RWPE1 (cell line): ENCODE measurements around the gene SMAD5.
A peak's percentile ranks its signal among the peaks of the same experiment; 100 is the strongest.

Experiments
- CTCF ChIA-PET: fragments of 350-600 bp; sonication (Branson Sonifier 250); formaldehyde crosslinking; extraction: SDS; loops from one replicate; lab custom pipeline; 2021; lab: Yijun Ruan, JAX
- POLR2A ChIA-PET: fragments of 400-600 bp; formaldehyde crosslinking; extraction: SDS; loops from one replicate; lab custom pipeline; 2020; ENCODE audit warnings: antibody characterized with exemption; ENCODE audit not compliant: low non-redundant PET; lab: Yijun Ruan, JAX
- DNase-seq: peaks from one replicate; pipeline ENCODE4 v3.0.0; 2012; ENCODE audit warnings: low spot score
- H3K27ac ChIP-seq: fragments of 450-650 bp; 2 replicates; pipeline ENCODE4 v1.5.1; 2017
- TF ChIP-seq, protein P1 (sequence below): fragments of 450-650 bp; conservative IDR thresholded peaks from 2 replicates; pipeline ENCODE4 v1.5.1; 2017; ENCODE audit warnings: low read depth, mild to moderate bottlenecking

Gene SMAD5

DNA sequence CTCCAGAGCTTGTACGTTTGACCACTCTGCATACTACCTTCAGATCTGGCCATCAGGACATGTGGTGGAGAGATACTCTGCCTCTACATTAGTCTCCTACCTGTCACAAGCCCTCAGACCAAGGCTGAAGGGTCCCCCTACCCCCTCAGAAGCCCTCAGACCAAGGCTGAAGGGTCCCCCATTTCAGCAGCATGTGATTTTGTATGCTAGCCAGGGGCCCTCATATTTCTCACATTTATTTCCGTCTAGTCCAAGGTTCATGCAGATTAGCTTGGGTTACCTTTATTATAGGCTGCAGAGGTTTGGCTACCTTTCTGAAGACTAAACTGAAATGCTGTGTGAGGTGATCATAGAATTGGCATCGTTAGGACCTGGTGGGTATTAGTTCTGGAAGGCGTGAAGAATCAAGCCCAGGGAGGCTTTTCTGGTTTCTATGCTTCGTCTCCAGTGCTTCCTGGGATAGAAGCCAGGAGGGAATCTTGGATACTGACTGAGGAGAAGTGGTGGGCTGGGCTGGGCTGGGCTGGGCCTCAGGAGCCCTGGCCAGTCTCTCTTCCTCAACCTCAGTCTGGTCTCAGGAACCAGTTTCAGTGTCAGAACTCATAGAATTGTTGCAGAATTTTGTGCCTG is 57.6 kb downstream of the SMAD5 start:
- CTCF ChIA-PET, result no interaction called here
- POLR2A ChIA-PET, result no interaction called here
- no peak overlapping the region for H3K27ac ChIP-seq
- TF ChIP-seq, protein P1, sequence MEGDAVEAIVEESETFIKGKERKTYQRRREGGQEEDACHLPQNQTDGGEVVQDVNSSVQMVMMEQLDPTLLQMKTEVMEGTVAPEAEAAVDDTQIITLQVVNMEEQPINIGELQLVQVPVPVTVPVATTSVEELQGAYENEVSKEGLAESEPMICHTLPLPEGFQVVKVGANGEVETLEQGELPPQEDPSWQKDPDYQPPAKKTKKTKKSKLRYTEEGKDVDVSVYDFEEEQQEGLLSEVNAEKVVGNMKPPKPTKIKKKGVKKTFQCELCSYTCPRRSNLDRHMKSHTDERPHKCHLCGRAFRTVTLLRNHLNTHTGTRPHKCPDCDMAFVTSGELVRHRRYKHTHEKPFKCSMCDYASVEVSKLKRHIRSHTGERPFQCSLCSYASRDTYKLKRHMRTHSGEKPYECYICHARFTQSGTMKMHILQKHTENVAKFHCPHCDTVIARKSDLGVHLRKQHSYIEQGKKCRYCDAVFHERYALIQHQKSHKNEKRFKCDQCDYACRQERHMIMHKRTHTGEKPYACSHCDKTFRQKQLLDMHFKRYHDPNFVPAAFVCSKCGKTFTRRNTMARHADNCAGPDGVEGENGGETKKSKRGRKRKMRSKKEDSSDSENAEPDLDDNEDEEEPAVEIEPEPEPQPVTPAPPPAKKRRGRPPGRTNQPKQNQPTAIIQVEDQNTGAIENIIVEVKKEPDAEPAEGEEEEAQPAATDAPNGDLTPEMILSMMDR, result no peak
- DNase-seq, result no peak

DNA sequence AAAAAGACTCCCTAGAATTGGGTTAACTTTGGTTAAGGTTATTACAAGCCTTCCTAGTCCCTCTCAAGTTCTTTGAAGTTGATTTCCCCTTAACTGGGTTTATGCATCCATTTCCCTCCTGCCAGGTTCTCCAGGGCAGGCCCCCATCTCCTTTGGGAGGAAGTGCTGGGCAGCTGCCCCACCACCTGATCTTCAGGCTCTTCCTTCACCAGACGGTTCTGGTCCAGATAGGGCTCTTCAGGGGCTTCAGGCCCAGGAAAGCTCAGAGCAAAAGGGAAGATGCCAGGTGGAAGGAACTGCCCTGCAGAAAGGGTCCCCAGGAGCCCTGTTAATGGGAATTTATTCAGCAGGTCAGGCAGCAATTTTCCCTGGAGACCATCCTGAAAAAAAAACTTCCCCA is 58.3 kb downstream of the SMAD5 start:
- ChIA-PET POLR2A (no interaction called here), CTCF (no interaction called here)
- no peak for DNase-seq
- no peak overlapping the region for H3K27ac ChIP-seq
- TF ChIP-seq, protein P1, result no peak

DNA sequence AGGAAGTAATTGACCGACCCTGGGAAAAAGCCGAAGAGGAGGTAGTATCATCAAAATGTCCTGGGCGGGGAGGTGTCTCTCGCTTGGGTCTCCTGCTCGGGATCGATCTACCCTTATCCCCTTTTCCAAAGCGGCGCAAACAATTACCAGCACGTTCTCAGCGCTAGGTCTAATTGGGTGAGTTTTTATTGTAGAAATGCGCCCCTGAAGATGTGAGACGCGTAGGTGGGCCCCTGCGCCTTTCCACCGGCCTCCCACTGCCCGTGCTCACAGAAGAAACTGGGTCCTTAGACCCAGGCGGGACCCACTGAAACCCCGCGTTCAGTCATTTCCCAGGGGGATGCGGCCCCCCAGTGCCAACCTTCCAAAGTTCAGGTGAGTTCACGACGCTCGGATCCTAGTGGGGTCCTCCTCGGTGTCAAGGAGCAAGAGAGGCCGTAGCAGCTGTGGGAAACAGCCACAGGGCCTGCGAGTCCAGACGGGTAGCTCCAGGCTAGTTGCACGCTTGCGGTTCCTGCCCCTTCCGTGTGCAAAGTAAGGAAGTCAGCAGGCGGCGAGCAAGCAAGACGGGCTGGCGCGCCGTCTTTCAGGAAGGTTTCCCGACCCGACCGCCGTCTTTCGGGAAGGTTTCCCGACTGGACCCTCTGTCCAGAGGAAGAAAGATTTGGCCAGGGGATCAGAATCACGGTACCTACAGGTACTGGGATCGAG is 58.8 kb downstream of the SMAD5 start:
- ChIA-PET CTCF (interaction anchor here (2.5 kb wide), 1 partner anchor 21 kb away, joined by 11 read pairs; no protein-coding TSS in a partner anchor), POLR2A (no interaction called here)
- DNase-seq, result peak; percentile 47
- TF ChIP-seq, protein P1, result no peak
- no peak overlapping the region for H3K27ac ChIP-seq

DNA sequence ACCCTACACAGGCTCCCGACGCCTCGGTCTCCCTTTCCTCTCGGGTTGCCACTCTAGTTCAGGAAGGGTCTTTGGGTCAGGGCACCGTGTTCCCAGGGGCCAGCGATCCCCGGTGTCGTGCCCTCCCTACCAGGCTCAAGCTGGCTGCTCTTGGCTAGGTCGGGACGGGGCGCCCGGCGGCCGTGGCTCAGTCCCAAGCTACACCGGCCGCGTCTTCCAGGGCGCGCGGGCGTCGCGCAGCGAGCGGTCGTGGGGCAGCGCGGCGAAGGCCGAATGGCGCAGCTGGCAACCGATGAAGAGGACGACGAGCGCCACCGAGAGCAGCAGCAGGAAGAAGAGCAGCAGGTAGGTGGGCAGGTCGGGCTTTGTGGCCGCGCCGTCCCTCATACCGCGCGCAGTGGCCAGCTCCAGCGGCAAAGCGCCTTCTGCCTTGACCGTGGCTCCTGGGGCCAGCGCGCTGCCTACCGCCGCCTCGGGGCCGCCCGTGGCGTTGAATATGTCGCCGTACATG is 59.4 kb downstream of the SMAD5 start:
- DNase-seq, result no peak
- CTCF ChIA-PET, result interaction anchor here (0.7 to 2.5 kb wide), 4 partner anchors 10 to 247 kb away, joined by 4 to 11 read pairs (median 4); no protein-coding TSS in a partner anchor
- POLR2A ChIA-PET, result no interaction called here
- TF ChIP-seq, protein P1, result no peak
- no peak overlapping the region for H3K27ac ChIP-seq

DNA sequence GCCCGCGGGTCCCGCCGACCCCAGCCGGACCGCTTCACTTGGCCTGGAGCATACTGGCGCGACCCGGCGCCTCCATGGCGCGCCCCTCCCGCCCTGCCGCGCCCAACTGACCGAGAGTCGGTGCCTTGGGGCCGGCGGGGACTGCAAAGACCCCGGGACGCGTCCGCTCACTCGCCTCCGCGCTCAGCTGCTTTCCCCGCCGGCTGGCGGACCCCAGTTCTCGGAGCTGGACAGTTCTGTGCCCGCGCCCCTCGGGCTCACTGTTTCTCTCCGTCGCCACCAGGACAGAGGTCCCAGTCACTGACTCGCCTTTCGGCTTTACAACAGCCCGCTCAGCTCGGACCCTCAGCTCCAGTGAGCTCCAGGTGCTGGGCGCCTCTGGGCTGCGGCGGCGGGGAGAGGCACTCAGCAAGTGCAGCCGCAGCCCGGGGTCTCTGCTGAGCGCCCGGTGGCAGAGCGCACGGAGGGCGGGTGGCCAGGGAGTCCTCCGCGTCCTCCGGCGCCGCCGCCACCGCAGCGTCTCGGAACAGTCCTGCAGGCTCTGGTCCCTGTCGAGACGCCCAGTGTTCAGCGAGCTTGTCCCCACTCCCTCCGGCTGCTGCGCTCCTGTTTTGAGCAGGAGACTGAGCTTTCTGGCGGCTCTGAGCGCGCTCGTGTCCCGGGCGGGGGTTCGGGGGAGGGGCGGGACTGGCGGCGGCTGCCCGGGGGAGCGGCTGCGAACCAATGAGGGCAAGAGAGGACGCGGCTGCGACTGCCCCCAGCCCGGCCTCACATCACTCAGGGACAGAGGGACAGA is 60.1 kb downstream of the SMAD5 start, which contains the start of gene SMIM32:
Gene SMIM32 (minus strand): TSS at position 637 of the 796 bp plus-strand sequence. CDS start 638 bp downstream, outside the sequence.
- ChIA-PET POLR2A (no interaction called here), CTCF (interaction anchor here (0.7 to 2.5 kb wide), 5 partner anchors 11 to 248 kb away, joined by 3 to 11 read pairs (median 4); no protein-coding TSS in a partner anchor)
- TF ChIP-seq, protein P1, result no peak
- H3K27ac ChIP-seq, result no peak within 1 kb of the TSS
- no peak for DNase-seq
